Liver (tissue), 9 donors: Measurements from ENCODE around the gene MCF2L. TPM values are rescaled to one million over a fixed set of nuclear protein-coding genes. Genes with fewer than 3 reads are reported as not detected.

Experiments
- DNase-seq: peaks from one replicate; pipeline ENCODE4 v3.0.0-alpha.2; 2017; ENCODE audit warnings: low spot score
- H3K27ac ChIP-seq, 2 donors: one replicate each; pipeline ENCODE4 v1.7.0; 2013; ENCODE audit warnings: inconsistent platforms in 2 of 2, low read length in 2 of 2, control low read depth in 1 of 2, low read depth in 1 of 2, mild to moderate bottlenecking in 1 of 2
- H3K27me3 ChIP-seq, 4 donors: one replicate each; pipeline versions ENCODE4 v1.6.1 to v1.7.0; 2013; ENCODE audit warnings: low read length in 3 of 4, inconsistent platforms in 1 of 4, mild to moderate bottlenecking in 1 of 4, moderate library complexity in 1 of 4; ENCODE audit not compliant: control insufficient read depth in 4 of 4, insufficient read depth in 4 of 4
- H3K36me3 ChIP-seq, 4 donors: one replicate each; pipeline versions ENCODE4 v1.6.1 to v1.7.0; 2013; ENCODE audit warnings: low read length in 3 of 4, mild to moderate bottlenecking in 3 of 4, low read depth in 1 of 4, moderate library complexity in 1 of 4; ENCODE audit not compliant: control insufficient read depth in 4 of 4, insufficient read depth in 3 of 4
- H3K4me1 ChIP-seq, 4 donors: one replicate each; pipeline versions ENCODE4 v1.6.1 to v1.7.0; 2013; ENCODE audit warnings: low read length in 3 of 4, mild to moderate bottlenecking in 3 of 4, moderate library complexity in 1 of 4; ENCODE audit not compliant: control insufficient read depth in 4 of 4, insufficient read depth in 4 of 4
- H3K4me3 ChIP-seq, 3 donors: one replicate each; pipeline versions ENCODE4 v1.6.1 to v1.7.0; 2013; ENCODE audit warnings: low read length in 3 of 3, control low read depth in 1 of 3, low read depth in 1 of 3, mild to moderate bottlenecking in 1 of 3
- H3K9ac ChIP-seq, 2 donors: one replicate each; pipeline ENCODE4 v1.7.0; 2013; ENCODE audit warnings: low read length in 2 of 2, mild to moderate bottlenecking in 2 of 2, moderate library complexity in 2 of 2, control low read depth in 1 of 2, low read depth in 1 of 2
- H3K9me3 ChIP-seq, 4 donors: one replicate each; pipeline versions ENCODE4 v1.6.1 to v1.7.0; 2013; ENCODE audit warnings: low read length in 3 of 4; ENCODE audit not compliant: control insufficient read depth in 4 of 4
- ATF3 ChIP-seq: IDR thresholded peaks from 2 replicates; pipeline ENCODE4 v1.6.1; 2016; ENCODE audit warnings: antibody characterized with exemption
- FOXA1 ChIP-seq: IDR thresholded peaks from 2 replicates; pipeline ENCODE4 v1.6.1; 2016; ENCODE audit warnings: antibody characterized with exemption
- FOXA2 ChIP-seq: IDR thresholded peaks from 2 replicates; pipeline ENCODE4 v1.6.1; 2016; ENCODE audit warnings: antibody characterized with exemption
- GABPA ChIP-seq, 2 donors: IDR thresholded peaks in 1 of 2; conservative IDR thresholded peaks in 1 of 2; 2 replicates each; pipeline ENCODE4 v1.6.1; 2016; ENCODE audit warnings: antibody characterized with exemption in 2 of 2, mild to moderate bottlenecking in 1 of 2, moderate library complexity in 1 of 2
- HNF4A ChIP-seq, 2 donors: conservative IDR thresholded peaks; 2 replicates each; pipeline ENCODE4 v1.6.1; 2016; ENCODE audit warnings: antibody characterized with exemption in 2 of 2, mild to moderate bottlenecking in 2 of 2
- HNF4G ChIP-seq: IDR thresholded peaks from 2 replicates; pipeline ENCODE4 v1.6.1; 2016; ENCODE audit warnings: antibody characterized with exemption
- JUND ChIP-seq, 2 donors: IDR thresholded peaks; 2 replicates each; pipeline ENCODE4 v1.6.1; 2016; ENCODE audit warnings: antibody characterized with exemption in 2 of 2
- RAD21 ChIP-seq, 2 donors: IDR thresholded peaks; 2 replicates each; pipeline ENCODE4 v1.6.1; 2016; ENCODE audit warnings: antibody characterized with exemption in 2 of 2, mild to moderate bottlenecking in 2 of 2
- RXRA ChIP-seq, 2 donors: IDR thresholded peaks; 2 replicates each; pipeline ENCODE4 v1.6.1; 2017 to 2018; ENCODE audit warnings: antibody characterized with exemption in 2 of 2, mild to moderate bottlenecking in 1 of 2
- TAF1 ChIP-seq: conservative IDR thresholded peaks from 2 replicates; pipeline ENCODE4 v1.6.1; 2016; ENCODE audit warnings: antibody characterized with exemption, mild to moderate bottlenecking
- YY1 ChIP-seq: IDR thresholded peaks from 2 replicates; pipeline ENCODE4 v1.6.1; 2016; ENCODE audit warnings: antibody characterized with exemption, mild to moderate bottlenecking
- ZBTB33 ChIP-seq: IDR thresholded peaks from 2 replicates; pipeline ENCODE4 v1.6.1; 2016; ENCODE audit warnings: antibody characterized with exemption
- WGBS: extraction: QIAGEN DNeasy Blood & Tissue Kit; methylation state at CpG from one replicate; pipeline ENCODE4 v1.1.7; 2013; 5-methylcytosine and 5-hydroxymethylcytosine counted together
- polyA plus RNA-seq, 2 donors: library from polyadenylated mRNA; stranded (reverse) in 1 of 2; unstranded in 1 of 2; fragments of 200-250 nt in 1 of 2; fragments of >200 nt in 1 of 2; fragmentation: Nextera tagmentation in 1 of 2; extraction: Ambion mirVana in 1 of 2; gene quantifications; one replicate each; pipeline versions ENCODE4 v1.2.1 to v1.2.3, GENCODE V29; 2013 to 2015
- total RNA-seq, 2 donors: library from RNA; depleted of rRNA; stranded (reverse); fragments of >200 nt; gene quantifications; one replicate each; pipeline ENCODE4 v1.2.3, GENCODE V29; 2014
- TF ChIP-seq, protein P1 (sequence below): IDR thresholded peaks from 2 replicates; pipeline ENCODE4 v1.6.1; 2016; ENCODE audit warnings: antibody characterized with exemption
- TF ChIP-seq, protein P2 (sequence below): IDR thresholded peaks from 2 replicates; pipeline ENCODE4 v1.6.1; 2016; ENCODE audit warnings: antibody characterized with exemption, mild to moderate bottlenecking
- donor health status: healthy.
- donor health status: healthy.
- donor health status: healthy.
- donor health status: healthy.
- donor health status: healthy.

The MCF2L gene
- total and polyA plus RNA-seq, 4 donors: 2.9 to 12.8 (median 7.1) TPM

DNA sequence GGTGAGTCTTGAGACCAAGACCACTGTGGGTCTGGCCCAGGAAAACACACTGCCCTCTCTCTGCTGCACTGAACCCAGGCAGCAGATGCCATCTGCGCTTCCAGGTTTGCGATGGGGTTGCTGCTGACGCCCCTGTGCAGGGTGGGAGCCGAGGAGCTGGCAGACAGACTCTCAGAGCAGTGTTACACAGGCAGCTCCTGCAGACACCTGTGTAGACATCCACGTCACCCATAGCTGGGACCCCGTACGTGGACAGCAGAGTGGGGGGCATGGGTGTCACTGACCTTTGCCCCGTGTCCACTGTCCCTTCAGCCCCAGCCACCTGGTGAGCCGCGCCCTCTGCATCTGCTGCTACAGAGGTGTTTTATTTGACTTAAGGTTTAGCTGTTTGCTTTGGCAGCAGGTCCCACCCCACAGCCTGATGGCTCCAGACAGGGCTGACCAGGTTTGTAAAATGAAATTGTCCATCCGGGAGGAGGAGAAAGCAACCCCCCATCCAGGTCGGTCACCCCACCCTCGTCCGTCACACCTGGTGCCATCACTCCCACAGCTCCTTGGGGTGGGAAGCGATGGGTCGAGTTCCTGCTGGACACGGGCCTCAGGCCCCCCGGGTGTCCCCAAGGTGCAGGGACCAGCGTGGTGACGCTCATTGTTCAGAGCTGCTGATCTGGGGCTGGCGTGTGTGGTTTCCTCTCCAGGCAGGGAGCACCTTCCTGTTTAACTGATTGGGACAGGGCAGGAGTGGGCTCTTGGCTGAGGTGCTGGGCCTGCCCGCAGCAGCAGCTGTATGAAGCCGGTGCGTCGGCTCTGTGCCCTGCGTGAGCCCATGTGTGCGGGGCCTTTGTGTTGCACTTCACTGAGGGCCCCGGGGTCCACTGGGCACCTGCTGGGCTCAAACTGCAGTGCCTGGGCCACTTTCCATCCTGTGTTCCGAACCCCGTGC, 28.4 kb downstream of the MCF2L start:
- peak overlapping the region in 1 of 2 donors; percentile 12 for H3K27ac ChIP-seq
- H3K27me3 ChIP-seq: no peaks in the 10 kb centered on the region
- no peak for DNase-seq
- 64% methylated on average over 30 of the region's 30 CpGs for WGBS
- peaks cover 11 to 28% (median 24%) of the 10 kb centered on the region in 4 donors for H3K4me1 ChIP-seq
- H3K4me3 ChIP-seq: no peak overlapping the region
- no peak overlapping the region for H3K9ac ChIP-seq
- TF ChIP-seq HNF4A (conservative IDR thresholded peaks at IDR 0.05) (peak; percentile 33 to 47), GABPA (IDR thresholded peaks at IDR 0.05 in 1 of 2, conservative IDR thresholded peaks at IDR 0.05 in 1 of 2) (no peak), RXRA (IDR thresholded peaks at IDR 0.05) (no peak), HNF4G (no peak)
- no peaks in the 10 kb centered on the region for H3K9me3 ChIP-seq
- no peaks in the 10 kb centered on the region for H3K36me3 ChIP-seq

DNA sequence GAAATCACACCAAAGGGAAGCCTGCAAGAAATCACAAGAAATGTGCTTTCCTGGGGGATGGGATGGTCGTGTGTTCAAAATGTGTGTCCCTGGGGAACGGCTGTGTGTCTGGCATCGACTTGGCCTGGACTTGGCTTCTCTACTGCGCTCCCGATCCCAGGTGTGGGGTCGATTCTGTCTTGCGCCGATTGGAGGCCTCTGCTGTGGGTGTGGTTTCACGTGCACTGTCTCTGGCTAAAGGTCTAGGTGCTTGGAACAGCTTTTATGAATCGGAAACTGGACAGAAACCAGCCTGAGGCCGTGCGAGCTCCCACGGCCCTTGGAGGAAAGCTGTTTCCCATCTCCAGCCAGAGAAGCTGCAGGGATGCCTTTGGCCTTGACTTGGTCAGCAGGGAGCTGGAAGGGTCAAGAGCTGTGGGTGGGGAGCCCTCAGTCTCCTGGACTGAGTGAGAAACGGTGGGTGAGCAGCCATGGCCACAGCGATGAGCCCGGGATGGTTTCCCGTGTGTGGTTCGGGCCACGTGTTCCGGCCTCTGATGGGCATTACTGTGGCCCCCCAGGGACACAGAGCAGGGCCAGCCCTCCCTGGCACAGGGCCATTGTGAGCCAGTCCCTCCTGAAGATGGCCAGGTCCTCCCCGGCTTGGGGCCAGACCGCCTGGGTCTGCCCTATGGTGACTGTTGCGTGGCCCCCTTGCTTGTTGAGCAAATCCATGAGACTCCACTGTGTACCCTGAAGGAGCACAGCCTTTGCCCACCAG, 29.7 kb downstream of the MCF2L start:
- DNase-seq: no peak
- Histone ChIP-seq H3K4me1 (peaks cover 11 to 28% (median 24%) of the 10 kb centered on the region in 4 donors), H3K27ac (peak overlapping the region in 1 of 2 donors; percentile 50), H3K9me3 (no peaks in the 10 kb centered on the region), H3K4me3 (no peak overlapping the region), H3K9ac (no peak overlapping the region), H3K36me3 (no peaks in the 10 kb centered on the region), H3K27me3 (no peaks in the 10 kb centered on the region)
- WGBS: 55% methylated on average over 23 of the region's 23 CpGs
- TF ChIP-seq ATF3: no peak
- no peak for TF ChIP-seq TAF1
- no peak for TF ChIP-seq JUND (IDR thresholded peaks at IDR 0.05)
- no peak for TF ChIP-seq HNF4G
- TF ChIP-seq RAD21 (IDR thresholded peaks at IDR 0.05): no peak
- TF ChIP-seq FOXA2: no peak
- TF ChIP-seq HNF4A (conservative IDR thresholded peaks at IDR 0.05): peak in 1 of 2 donors; percentile 79
- no peak for TF ChIP-seq YY1
- peak in 1 of 2 donors; percentile 78 for TF ChIP-seq RXRA (IDR thresholded peaks at IDR 0.05)
- TF ChIP-seq, protein P1, sequence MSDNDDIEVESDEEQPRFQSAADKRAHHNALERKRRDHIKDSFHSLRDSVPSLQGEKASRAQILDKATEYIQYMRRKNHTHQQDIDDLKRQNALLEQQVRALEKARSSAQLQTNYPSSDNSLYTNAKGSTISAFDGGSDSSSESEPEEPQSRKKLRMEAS: no peak
- no peak for TF ChIP-seq FOXA1
- TF ChIP-seq, protein P2, sequence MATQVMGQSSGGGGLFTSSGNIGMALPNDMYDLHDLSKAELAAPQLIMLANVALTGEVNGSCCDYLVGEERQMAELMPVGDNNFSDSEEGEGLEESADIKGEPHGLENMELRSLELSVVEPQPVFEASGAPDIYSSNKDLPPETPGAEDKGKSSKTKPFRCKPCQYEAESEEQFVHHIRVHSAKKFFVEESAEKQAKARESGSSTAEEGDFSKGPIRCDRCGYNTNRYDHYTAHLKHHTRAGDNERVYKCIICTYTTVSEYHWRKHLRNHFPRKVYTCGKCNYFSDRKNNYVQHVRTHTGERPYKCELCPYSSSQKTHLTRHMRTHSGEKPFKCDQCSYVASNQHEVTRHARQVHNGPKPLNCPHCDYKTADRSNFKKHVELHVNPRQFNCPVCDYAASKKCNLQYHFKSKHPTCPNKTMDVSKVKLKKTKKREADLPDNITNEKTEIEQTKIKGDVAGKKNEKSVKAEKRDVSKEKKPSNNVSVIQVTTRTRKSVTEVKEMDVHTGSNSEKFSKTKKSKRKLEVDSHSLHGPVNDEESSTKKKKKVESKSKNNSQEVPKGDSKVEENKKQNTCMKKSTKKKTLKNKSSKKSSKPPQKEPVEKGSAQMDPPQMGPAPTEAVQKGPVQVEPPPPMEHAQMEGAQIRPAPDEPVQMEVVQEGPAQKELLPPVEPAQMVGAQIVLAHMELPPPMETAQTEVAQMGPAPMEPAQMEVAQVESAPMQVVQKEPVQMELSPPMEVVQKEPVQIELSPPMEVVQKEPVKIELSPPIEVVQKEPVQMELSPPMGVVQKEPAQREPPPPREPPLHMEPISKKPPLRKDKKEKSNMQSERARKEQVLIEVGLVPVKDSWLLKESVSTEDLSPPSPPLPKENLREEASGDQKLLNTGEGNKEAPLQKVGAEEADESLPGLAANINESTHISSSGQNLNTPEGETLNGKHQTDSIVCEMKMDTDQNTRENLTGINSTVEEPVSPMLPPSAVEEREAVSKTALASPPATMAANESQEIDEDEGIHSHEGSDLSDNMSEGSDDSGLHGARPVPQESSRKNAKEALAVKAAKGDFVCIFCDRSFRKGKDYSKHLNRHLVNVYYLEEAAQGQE: no peak
- TF ChIP-seq ZBTB33: no peak
